H1 (cell line): ENCODE results near the gene JMJD1C. TPM values are rescaled to one million over a fixed set of nuclear protein-coding genes. Genes with fewer than 3 reads are reported as not detected.

Experiments
- CTCF ChIA-PET: fragments of 300-600 bp; sonication (Branson Sonifier 250); formaldehyde crosslinking; loops from one replicate; lab custom pipeline; 2021; ENCODE audit not compliant: partially characterized antibody; lab: Charles Lee
- POLR2A ChIA-PET: fragments of 300-600 bp; sonication (Branson Sonifier 250); formaldehyde crosslinking; loops from one replicate; lab custom pipeline; 2021; ENCODE audit warnings: inconsistent platforms; ENCODE audit not compliant: partially characterized antibody; lab: Charles Lee
- DNase-seq, 2 experiments: peaks; one replicate each; pipeline versions ENCODE4 v3.0.0 to v3.0.0-alpha.2; 2010 to 2022; ENCODE audit warnings: low spot score in 2 of 2, low read depth in 1 of 2, mixed read lengths in 1 of 2
- FAIRE-seq: peaks from 2 replicates; lab custom pipeline; 2011; peaks lifted over from hg19 to GRCh38; lab: Jason Lieb, UNC
- H2AFZ ChIP-seq: 2 replicates; pipeline ENCODE4 v1.8.1; 2012; ENCODE audit warnings: low read length, inconsistent platforms
- H2AK5ac ChIP-seq: 2 replicates; pipeline ENCODE4 v1.6.1; 2013; ENCODE audit warnings: low read depth, low read length
- H2BK120ac ChIP-seq: replicated peaks from 2 replicates; pipeline ENCODE3; 2013; ENCODE audit warnings: low read depth, low read length, inconsistent platforms
- H2BK12ac ChIP-seq: 2 replicates; pipeline ENCODE4 v1.6.1; 2013; ENCODE audit warnings: low read depth, low read length
- H2BK15ac ChIP-seq: 2 replicates; pipeline ENCODE4 v1.6.1; 2013; ENCODE audit warnings: low read length
- H2BK20ac ChIP-seq: 2 replicates; pipeline ENCODE4 v1.6.1; 2013; ENCODE audit warnings: low read length
- H2BK5ac ChIP-seq: 2 replicates; pipeline ENCODE4 v1.6.1; 2013; ENCODE audit warnings: low read depth, low read length
- H3K14ac ChIP-seq: 2 replicates; pipeline ENCODE4 v1.6.1; 2013; ENCODE audit warnings: inconsistent platforms; ENCODE audit not compliant: insufficient read length
- H3K18ac ChIP-seq: 2 replicates; pipeline ENCODE4 v1.6.1; 2013; ENCODE audit warnings: low read length; ENCODE audit errors: extremely low read depth
- H3K23ac ChIP-seq: 2 replicates; pipeline ENCODE4 v1.6.1; 2013; ENCODE audit warnings: inconsistent platforms; ENCODE audit not compliant: insufficient read length
- H3K23me2 ChIP-seq: 2 replicates; pipeline ENCODE4 v1.6.1; 2013; ENCODE audit warnings: low read depth, low read length
- H3K27ac ChIP-seq: 2 replicates; pipeline ENCODE4 v1.6.1; 2011; ENCODE audit warnings: low read depth, low read length, inconsistent platforms
- H3K27me3 ChIP-seq, 4 experiments: replicated peaks in 1 of 4; 1 replicate in 1 of 4; 2 replicates in 3 of 4; pipeline versions ENCODE4 v1.6.1 to v1.8.1; 2011 to 2013; ENCODE audit warnings: low read length in 3 of 4, mild to moderate bottlenecking in 3 of 4, inconsistent platforms in 2 of 4, mixed read lengths in 2 of 4, moderate library complexity in 1 of 4; ENCODE audit not compliant: control insufficient read depth in 3 of 4, insufficient read depth in 3 of 4; ENCODE audit errors: extremely low read depth in 1 of 4
- H3K36me3 ChIP-seq, 4 experiments: 2 replicates each; pipeline versions ENCODE4 v1.6.1 to v1.8.1; 2011 to 2013; ENCODE audit warnings: mild to moderate bottlenecking in 4 of 4, low read length in 3 of 4, moderate library complexity in 2 of 4, control low read depth in 1 of 4, inconsistent platforms in 1 of 4; ENCODE audit not compliant: insufficient read depth in 4 of 4, control insufficient read depth in 2 of 4
- H3K4ac ChIP-seq: replicated peaks from 2 replicates; pipeline ENCODE3; 2013; ENCODE audit warnings: low read length, low read depth, mixed read lengths, inconsistent platforms; ENCODE audit not compliant: insufficient read length
- H3K4me1 ChIP-seq, 4 experiments: replicated peaks in 1 of 4; 1 replicate in 1 of 4; 2 replicates in 3 of 4; pipeline versions ENCODE4 v1.6.1 to v1.8.1; 2011 to 2013; ENCODE audit warnings: low read length in 3 of 4, inconsistent platforms in 2 of 4, mixed read lengths in 1 of 4; ENCODE audit not compliant: insufficient read depth in 4 of 4, control insufficient read depth in 3 of 4
- H3K4me2 ChIP-seq, 2 experiments: 2 replicates each; pipeline versions ENCODE4 v1.6.1 to v1.8.1; 2011 to 2013; ENCODE audit warnings: low read depth in 2 of 2, low read length in 2 of 2, control low read depth in 1 of 2, inconsistent platforms in 1 of 2, mild to moderate bottlenecking in 1 of 2; ENCODE audit not compliant: insufficient read depth in 1 of 2
- H3K4me3 ChIP-seq, 4 experiments: fragments of 200-600, 300-600 bp in 1 of 4; sonication (generic), shearing (Covaris generic), sonication (Bioruptor Twin) in 1 of 4; 2 replicates each; pipeline versions ENCODE4 v1.5.1 to v1.8.1; 2011 to 2016; ENCODE audit warnings: low read length in 4 of 4, low read depth in 3 of 4, control low read depth in 2 of 4, inconsistent platforms in 2 of 4, mild to moderate bottlenecking in 2 of 4, mixed read lengths in 1 of 4, moderate library complexity in 1 of 4; ENCODE audit not compliant: insufficient read depth in 2 of 4; ENCODE audit errors: extremely low read depth in 1 of 4
- H3K56ac ChIP-seq: replicated peaks from 2 replicates; pipeline ENCODE3; 2013; ENCODE audit warnings: low read depth, mild to moderate bottlenecking, mixed read lengths, low read length, inconsistent platforms; ENCODE audit not compliant: insufficient read length
- H3K79me1 ChIP-seq: 2 replicates; pipeline ENCODE4 v1.6.1; 2013; ENCODE audit warnings: low read depth, low read length, control low read depth
- H3K79me2 ChIP-seq, 2 experiments: 2 replicates each; pipeline versions ENCODE4 v1.6.1 to v1.8.1; 2012 to 2013; ENCODE audit warnings: low read length in 2 of 2, mild to moderate bottlenecking in 2 of 2, inconsistent platforms in 1 of 2; ENCODE audit not compliant: insufficient read depth in 2 of 2, control insufficient read depth in 1 of 2
- H3K9ac ChIP-seq, 4 experiments: replicated peaks in 1 of 4; 1 replicate in 1 of 4; 2 replicates in 3 of 4; pipeline versions ENCODE4 v1.6.1 to v1.8.1; 2011 to 2013; ENCODE audit warnings: low read depth in 3 of 4, low read length in 3 of 4, control low read depth in 2 of 4, mild to moderate bottlenecking in 2 of 4, moderate library complexity in 2 of 4, inconsistent platforms in 1 of 4; ENCODE audit errors: extremely low read depth in 1 of 4
- H3K9me3 ChIP-seq, 2 experiments: 2 replicates each; pipeline versions ENCODE4 v1.6.1 to v1.8.1; 2012 to 2013; ENCODE audit warnings: mild to moderate bottlenecking in 2 of 2, moderate library complexity in 2 of 2, control low read depth in 1 of 2, inconsistent platforms in 1 of 2, low read depth in 1 of 2, low read length in 1 of 2, mixed read lengths in 1 of 2; ENCODE audit not compliant: insufficient read depth in 2 of 2
- H4K20me1 ChIP-seq, 2 experiments: replicated peaks in 1 of 2; 2 replicates each; pipeline versions ENCODE3 to v1.8.1; 2011 to 2013; ENCODE audit warnings: inconsistent platforms in 2 of 2, low read length in 2 of 2, mild to moderate bottlenecking in 1 of 2; ENCODE audit not compliant: insufficient read depth in 2 of 2, control insufficient read depth in 1 of 2
- H4K5ac ChIP-seq: 2 replicates; pipeline ENCODE4 v1.6.1; 2013; ENCODE audit warnings: low read length, low read depth, mixed read lengths, inconsistent platforms; ENCODE audit not compliant: insufficient read length
- H4K8ac ChIP-seq: 2 replicates; pipeline ENCODE4 v1.8.0; 2013; ENCODE audit warnings: mild to moderate bottlenecking, moderate library complexity, low read length, inconsistent platforms; ENCODE audit not compliant: insufficient read depth; ENCODE audit errors: extremely low read depth
- H4K91ac ChIP-seq: replicated peaks from 2 replicates; pipeline ENCODE3; 2013; ENCODE audit warnings: low read length, mixed read lengths, inconsistent platforms; ENCODE audit not compliant: insufficient read length
- CBX5 ChIP-seq: fragments of 300-800, 300-1000 bp; sonication (generic); IDR thresholded peaks from 2 replicates; pipeline ENCODE4 v1.7.1; 2016; ENCODE audit warnings: antibody characterized with exemption, low read length, low read depth
- GABPA ChIP-seq: IDR thresholded peaks from 2 replicates; pipeline ENCODE4 v1.6.1; 2011; ENCODE audit warnings: mild to moderate bottlenecking, low read length, moderate library complexity, borderline replicate concordance; ENCODE audit not compliant: insufficient read depth
- GTF2F1 ChIP-seq: IDR thresholded peaks from 2 replicates; pipeline ENCODE4 v1.6.1; 2012; ENCODE audit warnings: low read depth, low read length, improper control_type of control experiment, borderline replicate concordance
- HDAC2 ChIP-seq, 2 experiments: fragments of 300-600 bp in 1 of 2; sonication (generic) in 1 of 2; IDR thresholded peaks; 2 replicates each; pipeline ENCODE4 v1.6.1; 2011 to 2012; ENCODE audit warnings: low read depth in 2 of 2, low read length in 2 of 2, mild to moderate bottlenecking in 2 of 2, moderate library complexity in 2 of 2, borderline replicate concordance in 1 of 2, inconsistent platforms in 1 of 2
- SIN3A ChIP-seq, 2 experiments: IDR thresholded peaks in 1 of 2; conservative IDR thresholded peaks in 1 of 2; 2 replicates each; pipeline ENCODE4 v1.6.1; 2011 to 2012; ENCODE audit warnings: low read length in 2 of 2, improper control_type of control experiment in 1 of 2, low read depth in 1 of 2, mild to moderate bottlenecking in 1 of 2
- ZNF274 ChIP-seq: IDR thresholded peaks from 2 replicates; pipeline ENCODE4 v1.7.0; 2012; ENCODE audit warnings: low read length, borderline replicate concordance; ENCODE audit errors: extremely low read depth
- WGBS, 2 experiments: shearing (Covaris generic) in 1 of 2; methylation state at CpG; one replicate each; pipeline versions ENCODE4 v1.1.6 to v1.1.7; 2013 to 2015; ENCODE audit warnings: low lambda C conversion rate in 2 of 2, mixed read lengths in 2 of 2, inconsistent platforms in 1 of 2, low coverage in 1 of 2, missing lambda C conversion rate in 1 of 2; ENCODE audit not compliant: insufficient replicate concordance in 2 of 2, insufficient coverage in 1 of 2, insufficient read length in 1 of 2; ENCODE audit errors: extremely low coverage in 1 of 2, missing lambda C conversion rate in 1 of 2; 5-methylcytosine and 5-hydroxymethylcytosine counted together
- polyA plus RNA-seq, 7 experiments: library from polyadenylated mRNA; depleted of rRNA in 3 of 7; stranded (reverse) in 5 of 7; unstranded in 2 of 7; fragments of >200 nt in 5 of 7; fragments of 200-250 nt in 2 of 7; gene quantifications; 1 replicate in 5 of 7; 2 replicates in 1 of 7; 4 replicates in 1 of 7; pipeline versions ENCODE4 v1.2.1 to v1.2.3, GENCODE V29; 2011 to 2013; ENCODE audit warnings: missing spikeins in 2 of 7, mixed read lengths in 2 of 7
- total RNA-seq: library from RNA; stranded (reverse); fragmentation: NEBNext Ultra II Directional; extraction: Animal tissue kit (Norgen Biotek cat#: 25700); gene quantifications from 2 replicates; pipeline ENCODE4 v1.2.1, GENCODE V29; 2021
- TF ChIP-seq, protein P1 (sequence below): IDR thresholded peaks from 2 replicates; pipeline ENCODE4 v1.6.1; 2012; ENCODE audit warnings: low read length, inconsistent platforms
- TF ChIP-seq, protein P2 (sequence below), 3 experiments: IDR thresholded peaks; 1 replicate in 2 of 3; 2 replicates in 1 of 3; pipeline versions ENCODE4 v1.5.1 to v1.6.1; 2011; ENCODE audit warnings: low read length in 3 of 3, mild to moderate bottlenecking in 3 of 3, inconsistent platforms in 2 of 3, low read depth in 1 of 3, moderate library complexity in 1 of 3; ENCODE audit not compliant: insufficient read depth in 1 of 3; ENCODE audit errors: control extremely low read depth in 1 of 3

Gene JMJD1C
- total and polyA plus RNA-seq, 2 of the 8 experiments (the other 6 are each of a cell fraction or from before 2014, with no cell fraction given): 54.5 to 210 TPM

DNA sequence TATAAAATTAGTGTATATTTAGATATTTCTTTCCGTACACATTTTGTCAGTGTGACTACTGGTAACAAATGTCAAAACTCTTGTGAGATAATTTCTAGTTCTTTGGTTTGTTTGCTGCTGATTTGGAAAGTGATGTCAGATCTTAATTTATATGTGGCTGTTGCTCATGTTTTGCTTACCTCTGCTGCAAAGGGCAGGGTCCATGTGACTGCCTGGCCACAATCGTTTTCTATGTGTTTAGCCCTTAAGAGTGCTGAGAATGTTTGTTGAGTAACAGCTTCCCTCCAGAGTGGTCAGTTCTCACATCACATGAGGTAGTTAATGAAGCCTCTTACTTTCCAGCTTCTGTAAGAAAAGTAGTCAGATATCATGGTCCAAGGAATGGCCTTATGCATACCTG, 328.5 kb downstream of the JMJD1C start:
- DNase-seq (no peak), FAIRE-seq (no peak)
- H2BK20ac ChIP-seq: no peak overlapping the region
- H3K36me3 ChIP-seq: peaks cover 0 to 3% (median 0%) of the 10 kb centered on the region in 4 experiments; a peak in 1 of 8 replicates
- H4K5ac ChIP-seq: no peak overlapping the region
- H3K18ac ChIP-seq: no peak overlapping the region
- peaks cover 3 to 4% of the 10 kb centered on the region in 2 experiments for H4K20me1 ChIP-seq
- peaks cover 24 to 85% of the 10 kb centered on the region in 2 experiments for H3K79me2 ChIP-seq
- no peak overlapping the region for H2BK15ac ChIP-seq
- 76% methylated on average over 2 of the region's 2 CpGs; no CpG with 5 or more reads in 1 of the 2 experiments for WGBS, 2 experiments
- no peaks in the 10 kb centered on the region for H3K27me3 ChIP-seq
- H3K79me1 ChIP-seq: peaks cover 5% of the 10 kb centered on the region; the same call in 1 of the 2 replicates
- H3K4ac ChIP-seq: no peak overlapping the region
- H2BK12ac ChIP-seq: no peak overlapping the region
- H2BK120ac ChIP-seq: peak overlapping the region; percentile 61
- no peak overlapping the region for H3K14ac ChIP-seq
- no peak overlapping the region for H2AFZ ChIP-seq
- H3K23me2 ChIP-seq: peaks cover 6% of the 10 kb centered on the region; the same call in 1 of the 2 replicates
- H3K4me3 ChIP-seq: no peak overlapping the region
- no peaks in the 10 kb centered on the region; a peak in 1 of 7 replicates for H3K4me1 ChIP-seq
- H4K91ac ChIP-seq: no peak overlapping the region
- H2BK5ac ChIP-seq: no peak overlapping the region
- H3K56ac ChIP-seq: no peak overlapping the region
- no peak overlapping the region for H4K8ac ChIP-seq
- POLR2A ChIA-PET: interaction anchor here (1.1 to 2.2 kb wide), 2 partner anchors 9 to 10 kb away, joined by 3 to 9 read pairs; no protein-coding TSS in a partner anchor
- peaks cover 0 to 4% of the 10 kb centered on the region in 2 experiments; a peak in 1 of 4 replicates for H3K9me3 ChIP-seq
- H3K4me2 ChIP-seq: no peak overlapping the region
- no peak overlapping the region for H3K9ac ChIP-seq
- CTCF ChIA-PET: interaction anchor here (0.6 to 1.8 kb wide), 3 partner anchors 8 to 330 kb away, joined by 4 to 7 read pairs (median 5); no protein-coding TSS in a partner anchor
- no peak overlapping the region for H3K23ac ChIP-seq
- H2AK5ac ChIP-seq: no peak overlapping the region
- H3K27ac ChIP-seq: no peak overlapping the region
- TF ChIP-seq, protein P1, sequence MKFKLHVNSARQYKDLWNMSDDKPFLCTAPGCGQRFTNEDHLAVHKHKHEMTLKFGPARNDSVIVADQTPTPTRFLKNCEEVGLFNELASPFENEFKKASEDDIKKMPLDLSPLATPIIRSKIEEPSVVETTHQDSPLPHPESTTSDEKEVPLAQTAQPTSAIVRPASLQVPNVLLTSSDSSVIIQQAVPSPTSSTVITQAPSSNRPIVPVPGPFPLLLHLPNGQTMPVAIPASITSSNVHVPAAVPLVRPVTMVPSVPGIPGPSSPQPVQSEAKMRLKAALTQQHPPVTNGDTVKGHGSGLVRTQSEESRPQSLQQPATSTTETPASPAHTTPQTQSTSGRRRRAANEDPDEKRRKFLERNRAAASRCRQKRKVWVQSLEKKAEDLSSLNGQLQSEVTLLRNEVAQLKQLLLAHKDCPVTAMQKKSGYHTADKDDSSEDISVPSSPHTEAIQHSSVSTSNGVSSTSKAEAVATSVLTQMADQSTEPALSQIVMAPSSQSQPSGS: no peak
- TF ChIP-seq HDAC2 (IDR thresholded peaks at IDR 0.05; ENCODE audit: borderline replicate concordance in 1 of 2, low read depth in 2 of 2, low read length in 2 of 2) (no peak), GTF2F1 (no peak), CBX5 (no peak), SIN3A (conservative IDR thresholded peaks at IDR 0.05 in 1 of 2, IDR thresholded peaks at IDR 0.05 in 1 of 2; ENCODE audit: low read depth in 1 of 2, low read length in 2 of 2) (no peak), GABPA (no peak), ZNF274 (no peak)
- TF ChIP-seq, protein P2, sequence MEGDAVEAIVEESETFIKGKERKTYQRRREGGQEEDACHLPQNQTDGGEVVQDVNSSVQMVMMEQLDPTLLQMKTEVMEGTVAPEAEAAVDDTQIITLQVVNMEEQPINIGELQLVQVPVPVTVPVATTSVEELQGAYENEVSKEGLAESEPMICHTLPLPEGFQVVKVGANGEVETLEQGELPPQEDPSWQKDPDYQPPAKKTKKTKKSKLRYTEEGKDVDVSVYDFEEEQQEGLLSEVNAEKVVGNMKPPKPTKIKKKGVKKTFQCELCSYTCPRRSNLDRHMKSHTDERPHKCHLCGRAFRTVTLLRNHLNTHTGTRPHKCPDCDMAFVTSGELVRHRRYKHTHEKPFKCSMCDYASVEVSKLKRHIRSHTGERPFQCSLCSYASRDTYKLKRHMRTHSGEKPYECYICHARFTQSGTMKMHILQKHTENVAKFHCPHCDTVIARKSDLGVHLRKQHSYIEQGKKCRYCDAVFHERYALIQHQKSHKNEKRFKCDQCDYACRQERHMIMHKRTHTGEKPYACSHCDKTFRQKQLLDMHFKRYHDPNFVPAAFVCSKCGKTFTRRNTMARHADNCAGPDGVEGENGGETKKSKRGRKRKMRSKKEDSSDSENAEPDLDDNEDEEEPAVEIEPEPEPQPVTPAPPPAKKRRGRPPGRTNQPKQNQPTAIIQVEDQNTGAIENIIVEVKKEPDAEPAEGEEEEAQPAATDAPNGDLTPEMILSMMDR (IDR thresholded peaks at IDR 0.05; ENCODE audit: control extremely low read depth in 1 of 3, insufficient read depth in 1 of 3, low read depth in 1 of 3, low read length in 3 of 3): no peak
